ENCODE results near the gene CASP8AP2. TPM values are rescaled to one million over a fixed set of nuclear protein-coding genes. Genes with fewer than 3 reads are reported as not detected.

CASP8AP2 gene
- total and polyA plus RNA-seq, 2 donors (not counting 3 experiments of a cell fraction or from before 2014, with no cell fraction given), result 4.7 to 22.0 TPM

GRCh38 chr6:89797317-89797716, 32.4 kb upstream of the CASP8AP2 start:
- intact Hi-C loops (cut with micrococcal nuclease), result no loop called here
- CTCF ChIA-PET, result interaction anchor here (0.7 kb wide), 1 partner anchor 183 kb away, joined by 3 read pairs; no protein-coding TSS in a partner anchor
- no peak for FAIRE-seq

More at GRCh38 chr6:89797317-89797716, 32.4 kb upstream of the CASP8AP2 start:
- H3K4me2 ChIP-seq (ENCODE audit: insufficient read depth, low read length), result no peak overlapping the region
- H3K9ac ChIP-seq (replicated peaks; ENCODE audit: extremely low read depth, insufficient read depth, low read length), result no peak overlapping the region
- H3K4me3 ChIP-seq (replicated peaks in 1 of 3; ENCODE audit: insufficient read depth in 1 of 3, low read depth in 1 of 3, low read length in 3 of 3), result no peak overlapping the region
- no peak overlapping the region for H3K27ac ChIP-seq (ENCODE audit: insufficient read depth, low read depth, low read length)
- dilution Hi-C loops (cut with MboI; ENCODE audit: extremely low pct_ligation_motif_present, low sequenced_read_pairs), result no loop called here
- no peak for DNase-seq (ENCODE audit: low read depth, low spot score)
- BruUV-seq (replicated peaks), result no TSS peak
- no peak overlapping the region for H2AFZ ChIP-seq (ENCODE audit: low read depth, low read length)
- H3K4me1 ChIP-seq (ENCODE audit: control insufficient read depth, extremely low read depth, insufficient read depth, low read length), result no peaks in the 10 kb centered on the region
- TF ChIP-seq MYC (IDR thresholded peaks at IDR 0.05; ENCODE audit: low read depth, low read length) (no peak), FOS (IDR thresholded peaks at IDR 0.05; ENCODE audit: borderline replicate concordance, insufficient read depth, low read length) (no peak), POLR2AphosphoS5 (IDR thresholded peaks at IDR 0.05; ENCODE audit: insufficient read depth, low read depth, low read length) (no peak), CTCF (IDR thresholded peaks at IDR 0.05; ENCODE audit: extremely low read depth in 1 of 2, insufficient read depth in 1 of 2, low read depth in 1 of 2, low read length in 2 of 2) (no peak), JUN (IDR thresholded peaks at IDR 0.05; ENCODE audit: borderline replicate concordance, insufficient read depth, insufficient read length, low read depth) (no peak), MAX (IDR thresholded peaks at IDR 0.05; ENCODE audit: insufficient read depth, insufficient read length) (no peak), GATA2 (IDR thresholded peaks at IDR 0.05; ENCODE audit: insufficient read depth, insufficient read length, low read depth, low read length) (no peak), EZH2 (IDR thresholded peaks at IDR 0.05; ENCODE audit: borderline replicate concordance, low read depth, low read length, severe bottlenecking) (no peak)
- no peaks in the 10 kb centered on the region for H4K20me1 ChIP-seq (replicated peaks; ENCODE audit: control insufficient read depth, extremely low read depth, insufficient read depth, low read length)
- no peaks in the 10 kb centered on the region for H3K9me1 ChIP-seq (replicated peaks; ENCODE audit: control insufficient read depth, extremely low read depth, insufficient read depth, low read length)
- POLR2A ChIA-PET, result no interaction called here
- peaks cover 2 to 3% of the 10 kb centered on the region in 2 experiments for H3K36me3 ChIP-seq (ENCODE audit: control insufficient read depth in 2 of 2, extremely low read depth in 1 of 2, insufficient read depth in 2 of 2, low read length in 2 of 2)
- H3K79me2 ChIP-seq (ENCODE audit: control insufficient read depth, insufficient read depth, low read length), result peaks cover 4% of the 10 kb centered on the region
- no peaks in the 10 kb centered on the region for H3K9me3 ChIP-seq (replicated peaks; ENCODE audit: control insufficient read depth, insufficient read depth, low read length)
- no peaks in the 10 kb centered on the region for H3K27me3 ChIP-seq (ENCODE audit: control insufficient read depth in 2 of 2, insufficient read depth in 2 of 2, low read length in 2 of 2)
